ENCODE results near the gene DNHD1. TPM values are rescaled to one million over a fixed set of nuclear protein-coding genes. Genes with fewer than 3 reads are reported as not detected.

The DNHD1 gene
- total RNA-seq, 3 donors from 2014 or later = 12.9 to 17.7 (median 15.5) TPM

GRCh38 chr11:6608011-6608410 is 110.9 kb downstream of the DNHD1 start:
- Histone ChIP-seq H3K36me3 (ENCODE audit: low read depth) (no peaks in the 10 kb centered on the region), H3K9me3 (no peaks in the 10 kb centered on the region), H3K4me1 (ENCODE audit: low read depth) (peaks cover 34% of the 10 kb centered on the region), H3K4me3 (no peak overlapping the region)
- intact Hi-C loops (cut with DNase I, micrococcal nuclease) = loop anchor here in 1 of 2 donors (10.0 kb wide), 1 partner anchor 77 kb away; the partner anchor contains the start of gene MRPL17
- ATAC-seq (no peak), DNase-seq (peak in 1 of 3 donors; percentile 9)
- TF ChIP-seq CTCF (IDR thresholded peaks at IDR 0.05) = no peak

GRCh38 chr11:6608726-6609501 is 111.8 kb downstream of the DNHD1 start:
- intact Hi-C loops (cut with DNase I, micrococcal nuclease) = loop anchor here in 1 of 2 donors (10.0 kb wide), 1 partner anchor 76 kb away; the partner anchor contains the start of gene MRPL17
- DNase-seq = peak in 1 of 3 donors; percentile 8
- no peak overlapping the region for H3K4me3 ChIP-seq
- no peaks in the 10 kb centered on the region for H3K9me3 ChIP-seq
- H3K36me3 ChIP-seq (ENCODE audit: low read depth) = no peaks in the 10 kb centered on the region
- no peak for ATAC-seq
- H3K4me1 ChIP-seq (ENCODE audit: low read depth) = peaks cover 34% of the 10 kb centered on the region
- no peak for TF ChIP-seq CTCF (IDR thresholded peaks at IDR 0.05)

DNA sequence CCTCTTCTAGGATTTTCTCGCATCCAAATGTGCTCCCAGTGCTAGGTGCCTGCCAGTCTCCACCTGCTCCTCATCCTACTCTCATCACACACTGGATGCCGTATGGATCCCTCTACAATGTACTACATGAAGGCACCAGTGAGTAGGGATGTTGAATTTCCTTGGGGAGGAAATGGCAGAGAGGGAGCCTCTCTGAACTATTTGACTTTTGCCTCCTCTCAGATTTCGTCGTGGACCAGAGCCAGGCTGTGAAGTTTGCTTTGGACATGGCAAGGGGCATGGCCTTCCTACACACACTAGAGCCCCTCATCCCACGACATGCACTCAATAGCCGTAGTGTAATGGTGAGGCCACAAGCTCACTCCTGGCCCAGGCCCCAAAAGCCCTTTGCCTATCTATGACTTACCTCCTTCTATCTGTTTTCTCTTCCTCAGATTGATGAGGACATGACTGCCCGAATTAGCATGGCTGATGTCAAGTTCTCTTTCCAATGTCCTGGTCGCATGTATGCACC is 112.5 kb downstream of the DNHD1 start:
- ATAC-seq (no peak), DNase-seq (peak in 1 of 3 donors; percentile 2)
- no peaks in the 10 kb centered on the region for H3K9me3 ChIP-seq
- H3K4me1 ChIP-seq (ENCODE audit: low read depth) = peaks cover 34% of the 10 kb centered on the region
- H3K36me3 ChIP-seq (ENCODE audit: low read depth) = no peaks in the 10 kb centered on the region
- intact Hi-C loops (cut with DNase I, micrococcal nuclease) = loop anchor here in 1 of 2 donors (10.0 kb wide), 1 partner anchor 75 kb away; the partner anchor contains the start of gene MRPL17
- no peak overlapping the region for H3K4me3 ChIP-seq
- TF ChIP-seq CTCF (IDR thresholded peaks at IDR 0.05) = no peak

DNA sequence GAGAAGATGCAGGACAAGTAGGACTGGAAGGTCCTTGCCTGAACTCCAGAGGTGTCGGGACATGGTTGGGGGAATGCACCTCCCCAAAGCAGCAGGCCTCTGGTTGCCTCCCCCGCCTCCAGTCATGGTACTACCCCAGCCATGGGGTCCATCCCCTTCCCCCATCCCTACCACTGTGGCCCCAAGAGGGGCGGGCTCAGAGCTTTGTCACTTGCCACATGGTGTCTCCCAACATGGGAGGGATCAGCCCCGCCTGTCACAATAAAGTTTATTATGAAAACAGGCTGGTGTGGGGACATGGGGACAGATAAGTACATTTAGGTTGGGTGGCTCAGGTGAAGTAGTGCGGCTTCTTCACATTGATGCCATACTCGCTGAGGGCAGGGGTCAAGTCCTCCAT is 113.5 kb downstream of the DNHD1 start:
- H3K4me1 ChIP-seq (ENCODE audit: low read depth) = peaks cover 33% of the 10 kb centered on the region
- TF ChIP-seq CTCF (IDR thresholded peaks at IDR 0.05) = no peak
- no peak for ATAC-seq
- H3K4me3 ChIP-seq = no peak overlapping the region
- H3K9me3 ChIP-seq = no peaks in the 10 kb centered on the region
- intact Hi-C loops (cut with DNase I, micrococcal nuclease) = no loop called here
- DNase-seq = peak in 1 of 3 donors; percentile 56
- H3K36me3 ChIP-seq (ENCODE audit: low read depth) = no peaks in the 10 kb centered on the region

DNA sequence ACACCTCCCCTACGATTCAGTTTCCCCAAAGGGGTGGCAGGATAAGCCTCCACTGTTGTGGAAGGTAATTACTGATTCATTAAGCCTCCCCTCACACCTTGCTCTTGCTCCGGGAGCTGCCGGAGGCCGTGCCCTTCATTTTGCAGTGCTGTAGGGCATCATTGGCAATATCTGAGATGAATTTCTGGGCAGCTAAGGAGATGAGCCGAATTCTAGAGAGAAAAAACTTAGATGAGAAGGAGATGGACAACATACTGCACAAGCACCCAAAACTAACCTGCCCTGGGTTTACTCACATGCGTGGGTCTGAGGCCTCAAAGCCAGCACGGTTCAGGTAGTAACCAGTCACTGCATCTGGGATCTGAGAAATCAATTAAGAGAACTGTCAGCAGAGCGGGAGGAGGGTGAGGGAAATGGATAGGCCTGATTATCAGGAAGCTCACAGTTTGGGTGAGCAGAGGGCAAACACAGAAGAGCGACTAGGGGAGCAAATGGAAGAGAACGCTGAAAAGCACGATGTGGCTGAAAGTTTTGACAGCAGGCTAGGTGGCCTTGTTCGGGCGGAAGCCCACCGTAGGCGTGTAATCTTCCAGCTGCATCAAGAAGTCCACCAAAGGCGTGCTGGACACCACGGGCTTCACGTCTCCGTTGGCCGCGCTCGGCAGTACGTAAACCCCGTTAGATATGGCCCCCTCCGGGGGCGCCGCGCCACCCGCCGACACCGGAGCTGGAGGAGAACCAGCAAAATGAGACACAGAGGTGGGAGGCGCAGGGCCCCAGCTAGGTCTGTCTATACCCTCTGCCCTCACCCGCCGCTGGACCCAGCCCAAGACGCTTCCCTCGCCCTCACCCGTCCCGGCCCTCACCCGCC is 114.2 kb downstream of the DNHD1 start:
- Histone ChIP-seq H3K36me3 (ENCODE audit: low read depth) (no peaks in the 10 kb centered on the region), H3K4me1 (ENCODE audit: low read depth) (peaks cover 25% of the 10 kb centered on the region), H3K4me3 (peak overlapping the region; percentile 83), H3K9me3 (no peaks in the 10 kb centered on the region)
- peak; percentile 52 to 80 (median 77) for DNase-seq
- no peak for TF ChIP-seq CTCF (IDR thresholded peaks at IDR 0.05)
- intact Hi-C loops (cut with DNase I, micrococcal nuclease) = no loop called here
- ATAC-seq = peak; percentile 0

Data from mucosa of descending colon (tissue), 3 donors.